D721Med (cell line): ENCODE data around the gene APOA4.

Experiments
- DNase-seq: peaks from one replicate; pipeline ENCODE4 v3.0.0; 2011; ENCODE audit warnings: low spot score; ENCODE audit not compliant: insufficient read length
- FAIRE-seq: peaks from 2 replicates; lab custom pipeline; 2011; peaks lifted over from hg19 to GRCh38; lab: Jason Lieb, UNC
- TF ChIP-seq, protein P1 (sequence below): IDR thresholded peaks from 2 replicates; pipeline ENCODE4 v1.5.1; 2012; ENCODE audit warnings: mild to moderate bottlenecking, control low read depth; ENCODE audit not compliant: insufficient read depth; ENCODE audit errors: missing control alignments

APOA4 gene

DNA sequence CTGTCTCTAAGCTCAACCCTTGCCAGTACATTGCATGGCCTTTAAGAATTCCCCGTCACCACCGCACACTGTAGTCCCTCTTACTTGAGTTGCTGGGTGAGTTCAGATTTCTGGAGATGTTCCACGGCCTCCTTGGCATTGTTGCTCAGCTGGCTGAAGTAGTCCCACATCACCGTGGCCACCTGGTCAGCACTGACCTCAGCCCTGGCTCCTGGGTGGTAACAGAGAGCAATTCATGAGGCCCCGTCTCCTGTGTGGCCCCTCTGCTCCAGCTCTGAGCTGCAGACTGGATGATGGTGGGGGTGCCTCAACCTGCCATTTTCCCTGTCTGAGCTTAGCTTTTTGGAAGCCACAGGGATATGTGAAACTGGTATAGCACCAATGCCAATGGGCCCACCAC is 529 bp downstream of the APOA4 start:
- no peak for DNase-seq
- TF ChIP-seq, protein P1, sequence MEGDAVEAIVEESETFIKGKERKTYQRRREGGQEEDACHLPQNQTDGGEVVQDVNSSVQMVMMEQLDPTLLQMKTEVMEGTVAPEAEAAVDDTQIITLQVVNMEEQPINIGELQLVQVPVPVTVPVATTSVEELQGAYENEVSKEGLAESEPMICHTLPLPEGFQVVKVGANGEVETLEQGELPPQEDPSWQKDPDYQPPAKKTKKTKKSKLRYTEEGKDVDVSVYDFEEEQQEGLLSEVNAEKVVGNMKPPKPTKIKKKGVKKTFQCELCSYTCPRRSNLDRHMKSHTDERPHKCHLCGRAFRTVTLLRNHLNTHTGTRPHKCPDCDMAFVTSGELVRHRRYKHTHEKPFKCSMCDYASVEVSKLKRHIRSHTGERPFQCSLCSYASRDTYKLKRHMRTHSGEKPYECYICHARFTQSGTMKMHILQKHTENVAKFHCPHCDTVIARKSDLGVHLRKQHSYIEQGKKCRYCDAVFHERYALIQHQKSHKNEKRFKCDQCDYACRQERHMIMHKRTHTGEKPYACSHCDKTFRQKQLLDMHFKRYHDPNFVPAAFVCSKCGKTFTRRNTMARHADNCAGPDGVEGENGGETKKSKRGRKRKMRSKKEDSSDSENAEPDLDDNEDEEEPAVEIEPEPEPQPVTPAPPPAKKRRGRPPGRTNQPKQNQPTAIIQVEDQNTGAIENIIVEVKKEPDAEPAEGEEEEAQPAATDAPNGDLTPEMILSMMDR: no peak
- no peak for FAIRE-seq

GRCh38 chr11:116821050-116821918 is 1.8 kb downstream of the APOA4 start:
- TF ChIP-seq, protein P1: no peak
- no peak for FAIRE-seq
- DNase-seq: no peak

- TF ChIP-seq, protein P1: no peak
- FAIRE-seq (no peak), DNase-seq (no peak)
Measured at GRCh38 chr11:116819049-116819448, 4.1 kb downstream of the APOA4 start.

DNA sequence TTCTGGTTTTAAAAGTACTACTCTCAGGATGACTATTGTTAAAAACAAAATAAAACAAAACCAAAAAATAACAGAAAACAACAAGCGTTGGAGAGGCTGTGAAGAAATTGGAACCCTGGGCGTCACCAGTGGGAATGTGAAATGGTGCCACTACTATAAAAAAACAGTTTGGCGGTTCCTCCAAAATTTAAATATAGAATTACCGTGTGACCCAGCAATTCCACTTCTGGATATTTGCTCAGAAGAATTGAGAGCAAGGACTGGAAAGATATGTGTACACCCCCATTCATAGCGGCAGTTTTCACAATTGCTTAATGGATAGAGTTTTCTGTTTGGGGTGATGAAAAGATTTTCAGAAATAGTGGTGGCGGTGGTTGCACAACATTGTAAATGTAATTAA is 8.6 kb downstream of the APOA4 start:
- no peak for DNase-seq
- TF ChIP-seq, protein P1: no peak
- FAIRE-seq: no peak

DNA sequence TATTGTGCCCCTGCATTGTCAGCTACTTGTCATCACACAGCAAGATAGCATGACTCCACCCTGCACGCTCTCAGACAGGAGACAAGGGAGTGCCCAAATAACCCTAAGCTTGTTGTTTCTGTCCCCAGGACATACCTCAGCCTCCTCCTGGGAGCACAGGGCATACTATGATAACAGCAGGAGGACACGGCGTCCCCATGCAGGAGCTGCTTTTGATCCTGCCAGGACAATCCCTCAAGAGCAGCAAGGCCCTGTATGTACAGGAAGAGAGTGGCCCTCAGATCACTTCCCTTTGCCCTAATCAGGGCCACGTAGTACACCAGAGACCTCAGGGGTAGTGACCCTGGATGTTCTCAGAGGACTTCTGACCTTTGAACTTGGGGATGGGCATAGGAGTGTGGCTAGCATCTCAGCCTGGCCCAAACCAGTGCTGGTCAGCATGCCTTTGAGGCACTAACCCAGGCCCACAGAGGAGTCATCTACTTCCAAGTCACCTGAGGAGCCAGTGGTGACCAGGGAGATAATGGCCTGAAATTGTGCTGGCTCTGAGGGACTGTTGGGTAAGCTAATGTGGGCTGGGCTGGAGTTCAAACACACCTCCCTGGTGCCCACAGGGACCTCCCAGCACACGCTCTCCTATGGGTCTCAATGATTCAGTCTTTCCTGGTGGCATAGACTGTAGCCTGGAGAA is 9.2 kb downstream of the APOA4 start:
- DNase-seq: no peak

GRCh38 chr11:116813170-116813569 is 9.9 kb downstream of the APOA4 start:
- FAIRE-seq (no peak), DNase-seq (no peak)
- TF ChIP-seq, protein P1: no peak

More for the DNA sequence above, 9.2 kb downstream of the APOA4 start:
- FAIRE-seq: no peak
- TF ChIP-seq, protein P1: no peak
